GM12872 (cell line): ENCODE results near the gene CADPS.

Experiments
- TF ChIP-seq, protein P1 (sequence below): IDR thresholded peaks from 3 replicates; pipeline ENCODE4 v1.5.1; 2011; ENCODE audit warnings: low read depth, mild to moderate bottlenecking, low read length, moderate library complexity; ENCODE audit not compliant: insufficient read depth

The CADPS gene

DNA sequence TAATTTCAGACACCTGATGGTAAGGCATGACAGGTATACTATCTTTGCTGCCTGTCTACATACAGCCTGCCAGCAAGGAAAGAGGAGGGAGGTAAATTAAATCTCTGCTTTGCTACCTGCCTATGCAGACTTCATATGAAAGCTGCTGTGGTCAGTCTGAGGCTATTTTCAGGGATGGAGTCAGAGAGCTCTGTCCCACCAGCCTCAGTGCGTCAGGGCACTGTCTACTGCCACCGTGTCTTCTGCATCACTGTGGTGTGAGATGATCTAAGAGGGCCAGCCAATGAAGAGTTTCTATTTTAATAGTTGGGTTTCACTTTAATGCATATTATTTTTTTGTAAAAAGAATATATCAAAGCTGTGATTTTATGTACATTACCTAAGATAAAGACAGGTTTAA, 125.6 kb downstream of the CADPS start:
- TF ChIP-seq, protein P1, sequence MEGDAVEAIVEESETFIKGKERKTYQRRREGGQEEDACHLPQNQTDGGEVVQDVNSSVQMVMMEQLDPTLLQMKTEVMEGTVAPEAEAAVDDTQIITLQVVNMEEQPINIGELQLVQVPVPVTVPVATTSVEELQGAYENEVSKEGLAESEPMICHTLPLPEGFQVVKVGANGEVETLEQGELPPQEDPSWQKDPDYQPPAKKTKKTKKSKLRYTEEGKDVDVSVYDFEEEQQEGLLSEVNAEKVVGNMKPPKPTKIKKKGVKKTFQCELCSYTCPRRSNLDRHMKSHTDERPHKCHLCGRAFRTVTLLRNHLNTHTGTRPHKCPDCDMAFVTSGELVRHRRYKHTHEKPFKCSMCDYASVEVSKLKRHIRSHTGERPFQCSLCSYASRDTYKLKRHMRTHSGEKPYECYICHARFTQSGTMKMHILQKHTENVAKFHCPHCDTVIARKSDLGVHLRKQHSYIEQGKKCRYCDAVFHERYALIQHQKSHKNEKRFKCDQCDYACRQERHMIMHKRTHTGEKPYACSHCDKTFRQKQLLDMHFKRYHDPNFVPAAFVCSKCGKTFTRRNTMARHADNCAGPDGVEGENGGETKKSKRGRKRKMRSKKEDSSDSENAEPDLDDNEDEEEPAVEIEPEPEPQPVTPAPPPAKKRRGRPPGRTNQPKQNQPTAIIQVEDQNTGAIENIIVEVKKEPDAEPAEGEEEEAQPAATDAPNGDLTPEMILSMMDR, result no peak

DNA sequence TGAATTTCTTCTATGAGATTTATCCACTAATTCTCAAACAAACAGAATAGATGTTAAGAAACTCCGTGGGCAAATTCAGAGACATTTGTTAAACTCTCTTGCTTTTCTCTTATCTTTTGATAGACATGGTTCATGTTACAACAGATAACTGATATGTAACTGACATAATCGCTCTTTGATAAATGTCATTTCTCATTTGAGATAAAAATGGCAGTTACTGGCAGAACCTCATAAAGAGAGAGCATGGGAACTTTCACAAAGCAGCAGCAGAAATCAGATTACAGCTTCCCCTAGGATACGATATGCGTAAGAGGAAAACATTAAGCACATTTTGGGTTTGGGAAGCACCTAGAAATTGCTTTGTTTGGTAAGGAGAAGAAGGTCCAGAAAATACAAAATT, 126.1 kb downstream of the CADPS start:
- TF ChIP-seq, protein P1, result no peak

DNA sequence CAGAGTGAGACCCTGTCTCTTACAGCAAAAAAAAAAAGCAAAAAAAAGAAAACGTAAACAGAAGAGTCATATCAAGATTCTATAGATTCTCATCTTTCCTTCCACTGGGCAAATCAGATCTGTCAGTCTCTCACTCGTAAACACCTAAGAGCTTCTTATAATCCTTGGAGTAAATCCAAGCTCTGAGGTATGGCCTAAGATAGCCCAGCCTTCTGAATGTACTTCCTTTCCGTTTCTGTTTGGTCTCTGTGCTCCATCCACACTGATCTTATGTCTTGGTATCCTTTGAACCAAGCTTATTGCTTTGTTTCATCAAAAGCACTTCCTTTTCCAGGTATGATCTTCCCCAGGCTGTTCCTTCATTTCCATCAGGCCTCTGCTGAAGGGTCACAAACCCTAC, 137.8 kb downstream of the CADPS start:
- TF ChIP-seq, protein P1, result no peak

DNA sequence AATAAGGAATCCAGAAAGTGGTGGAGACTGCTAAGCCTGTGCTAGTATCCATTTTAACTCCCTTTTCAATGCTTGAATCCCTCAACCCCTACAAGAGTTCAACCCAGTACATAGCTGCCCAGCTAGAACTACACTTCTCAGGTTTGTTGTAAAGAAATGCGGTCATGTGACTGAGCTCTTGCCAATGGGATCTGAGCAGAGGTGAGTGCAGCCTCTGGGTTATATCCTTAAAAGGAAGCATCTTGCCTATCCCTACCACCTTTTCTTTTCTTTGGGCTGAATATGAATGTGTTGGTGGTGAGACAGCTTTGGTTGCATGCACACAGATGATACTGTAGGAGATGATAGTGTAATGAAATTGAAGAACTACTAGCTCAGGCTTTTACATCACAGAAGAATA, 139.7 kb downstream of the CADPS start:
- TF ChIP-seq, protein P1, result no peak

DNA sequence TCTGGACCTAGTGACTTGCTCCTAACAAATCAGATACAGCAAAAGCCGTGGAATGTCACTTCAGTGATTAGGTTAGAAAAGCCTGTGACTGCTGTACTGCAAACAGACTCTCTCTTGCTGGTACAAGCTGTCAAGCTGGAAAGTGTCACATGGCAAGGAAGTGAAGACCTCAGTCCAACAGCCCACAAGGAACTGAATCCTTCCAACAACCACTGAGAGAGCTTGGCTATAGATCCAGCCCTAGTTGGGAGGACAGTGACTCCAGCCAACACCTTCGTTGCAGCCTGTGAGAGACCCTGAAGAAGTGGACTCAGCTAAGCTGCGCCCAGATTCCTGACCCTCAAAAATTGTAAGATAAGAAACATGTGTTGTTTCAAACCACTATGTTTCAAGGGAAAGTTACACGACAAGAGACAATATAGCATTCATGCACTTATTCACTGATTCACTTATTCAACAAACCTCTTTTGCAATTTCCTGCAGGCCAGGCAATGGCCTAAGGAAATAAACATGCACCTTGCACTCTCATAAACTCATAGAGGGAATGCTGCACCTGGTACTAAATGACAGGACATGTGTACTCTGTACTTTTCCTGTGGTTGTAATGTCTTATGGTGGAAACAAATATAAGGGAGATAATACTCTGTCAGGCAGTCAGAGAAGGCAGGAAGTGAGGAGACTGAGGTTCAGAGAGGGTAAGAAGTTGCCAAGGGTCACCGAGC, 142.9 kb downstream of the CADPS start:
- TF ChIP-seq, protein P1, result no peak

DNA sequence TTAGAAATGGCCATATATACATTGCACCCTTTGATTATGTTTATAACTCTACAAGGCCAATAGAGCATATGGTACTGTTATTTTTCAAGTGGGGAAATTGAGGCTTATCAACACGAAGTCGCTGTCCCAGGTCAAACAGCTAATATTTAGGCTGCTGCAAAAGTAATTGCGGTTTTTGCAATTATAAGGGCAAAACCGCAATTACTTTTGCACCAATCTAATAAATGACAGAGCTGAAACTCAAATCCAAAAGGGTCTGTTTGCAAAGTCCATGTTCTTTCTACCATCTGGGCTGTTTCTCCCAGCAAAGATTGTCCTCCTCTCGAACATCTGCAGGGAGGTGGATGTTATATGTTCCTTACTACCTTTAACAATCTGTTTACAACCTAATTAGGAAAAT, 147.2 kb downstream of the CADPS start:
- TF ChIP-seq, protein P1, result no peak

DNA sequence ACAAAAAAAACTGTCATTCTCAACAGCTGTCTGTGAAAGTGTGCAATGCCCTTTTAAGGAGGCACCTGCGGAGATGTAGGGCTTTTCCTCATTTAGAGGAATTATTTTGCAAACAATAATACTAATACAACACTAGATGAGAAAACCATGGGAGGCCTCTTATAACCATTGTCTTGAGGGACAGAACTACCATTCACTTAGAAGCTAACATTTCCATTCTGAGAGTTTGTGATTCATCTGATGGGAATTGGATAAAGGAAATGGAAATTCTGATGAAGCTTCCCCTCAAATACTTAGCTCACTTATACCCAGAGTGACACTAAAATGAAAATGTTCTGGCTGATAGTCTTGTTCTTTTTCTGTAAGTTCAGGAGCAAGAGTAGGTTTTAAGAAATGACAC, 147.7 kb downstream of the CADPS start:
- TF ChIP-seq, protein P1, result no peak
